ENCODE results near the gene RILPL1. TPM values are rescaled to one million over a fixed set of nuclear protein-coding genes. Genes with fewer than 3 reads are reported as not detected.
"Not testable (repeated sequence)": the region's sequence is repeated elsewhere in the genome, so short reads cannot be mapped to it uniquely, and the experiment has no call there.

The RILPL1 gene
- total RNA-seq, 1 donor from 2014 or later = 21.2 TPM

GRCh38 chr12:123457980-123458779 is 75.3 kb downstream of the RILPL1 start, which contains the start of gene SNRNP35:
TSS of gene SNRNP35 (plus strand) at chr12:123458139. CDS start at chr12:123465541, 7,402 bp downstream.
- DNase-seq (ENCODE audit: low read depth) = no peak
- peak within 1 kb of the TSS; percentile 74 for H3K4me3 ChIP-seq (ENCODE audit: low read depth, low read length)

GRCh38 chr12:123453165-123453564 is 80.4 kb downstream of the RILPL1 start:
- TF ChIP-seq CTCF (conservative IDR thresholded peaks at IDR 0.05; ENCODE audit: low read depth, low read length) = no peak
- DNase-seq (ENCODE audit: low read depth) = no peak
- H3K4me3 ChIP-seq (ENCODE audit: low read depth, low read length) = no peak overlapping the region

More at GRCh38 chr12:123457980-123458779, 75.3 kb downstream of the RILPL1 start, which contains the start of gene SNRNP35:
- no peak for TF ChIP-seq CTCF (conservative IDR thresholded peaks at IDR 0.05; ENCODE audit: low read depth, low read length)

GRCh38 chr12:123452276-123452550 is 81.3 kb downstream of the RILPL1 start:
- DNase-seq (ENCODE audit: low read depth); H3K4me3 ChIP-seq (ENCODE audit: low read depth, low read length): not testable (repeated sequence)

- no peak for TF ChIP-seq CTCF (conservative IDR thresholded peaks at IDR 0.05; ENCODE audit: low read depth, low read length)
- no peak for DNase-seq (ENCODE audit: low read depth)
- H3K4me3 ChIP-seq (ENCODE audit: low read depth, low read length) = no peak overlapping the region
Measured at GRCh38 chr12:123450636-123451035, 82.9 kb downstream of the RILPL1 start.

- no peak overlapping the region for H3K4me3 ChIP-seq (ENCODE audit: low read depth, low read length)
- TF ChIP-seq CTCF (conservative IDR thresholded peaks at IDR 0.05; ENCODE audit: low read depth, low read length) = no peak
- no peak for DNase-seq (ENCODE audit: low read depth)
Measured at GRCh38 chr12:123449856-123450255, 83.7 kb downstream of the RILPL1 start.

- DNase-seq (ENCODE audit: low read depth) = no peak
- TF ChIP-seq CTCF (conservative IDR thresholded peaks at IDR 0.05; ENCODE audit: low read depth, low read length) = no peak
- H3K4me3 ChIP-seq (ENCODE audit: low read depth, low read length) = no peak overlapping the region
Measured at GRCh38 chr12:123449249-123449733, 84.2 kb downstream of the RILPL1 start.

GRCh38 chr12:123446333-123446713 is 87.2 kb downstream of the RILPL1 start:
- no peak for TF ChIP-seq CTCF (conservative IDR thresholded peaks at IDR 0.05; ENCODE audit: low read depth, low read length)
- H3K4me3 ChIP-seq (ENCODE audit: low read depth, low read length) = no peak overlapping the region
- DNase-seq (ENCODE audit: low read depth) = no peak
